ENCODE measurements around the gene C10orf105.
A peak's percentile ranks its signal among the peaks of the same experiment; 100 is the strongest.

C10orf105 gene

DNA sequence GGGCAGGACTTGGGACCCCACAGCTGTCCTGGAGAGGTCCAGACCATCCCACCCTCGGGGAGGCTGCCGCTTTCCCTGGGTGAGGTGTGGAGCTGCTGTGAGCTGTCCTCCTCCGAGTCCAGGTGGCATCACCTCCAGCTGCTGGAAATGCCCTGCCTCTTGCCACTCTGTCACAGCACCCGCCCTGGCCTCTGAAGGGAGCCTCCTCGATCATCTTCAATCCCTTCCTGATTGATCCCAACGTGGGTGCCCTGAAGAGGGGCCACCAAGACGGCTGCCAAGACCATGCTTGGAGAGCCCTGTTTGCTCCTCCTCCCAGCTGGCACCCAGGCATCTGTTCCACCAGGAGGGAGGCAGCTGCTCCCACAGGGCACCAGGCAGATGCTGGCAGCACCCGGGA is 4.6 kb downstream of the C10orf105 start:
- H3K27me3 ChIP-seq (ENCODE audit: control insufficient read depth, insufficient read depth, low read length) = no peaks in the 10 kb centered on the region
- no peak for DNase-seq (ENCODE audit: low read depth, low spot score)
- H3K27ac ChIP-seq (ENCODE audit: low read length) = no peak overlapping the region
- no peaks in the 10 kb centered on the region for H3K9me3 ChIP-seq (ENCODE audit: control insufficient read depth, insufficient read depth, low read length)
- H3K4me3 ChIP-seq (ENCODE audit: low read length) = no peak overlapping the region
- no peaks in the 10 kb centered on the region for H3K36me3 ChIP-seq (ENCODE audit: control insufficient read depth, insufficient read depth, low read length)
- no CpG with 5 or more reads among the region's 8 CpGs for WGBS (ENCODE audit: insufficient coverage, insufficient read length)
- peaks cover 8% of the 10 kb centered on the region for H3K4me1 ChIP-seq (ENCODE audit: control insufficient read depth, insufficient read depth, low read length)

DNA sequence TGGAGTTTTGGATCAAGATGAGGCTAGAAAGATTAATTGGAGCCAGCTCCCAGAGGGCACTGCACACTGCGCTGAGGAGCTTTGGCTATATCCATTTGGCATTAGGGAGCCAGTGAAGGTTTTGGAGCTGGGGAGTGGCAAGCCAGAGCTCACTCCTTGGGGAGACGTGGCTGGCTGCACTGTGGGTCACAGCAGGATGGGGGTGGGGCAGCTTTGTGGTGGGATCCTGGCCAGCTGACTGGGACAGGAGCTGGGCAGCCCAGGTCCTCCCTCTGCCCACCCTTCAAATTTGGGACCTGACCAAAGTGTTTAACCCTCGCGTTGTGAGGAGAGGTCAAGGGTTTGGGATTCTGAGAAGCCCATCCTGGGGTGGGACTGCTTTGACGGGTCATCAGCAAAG is 5.0 kb downstream of the C10orf105 start:
- H3K9me3 ChIP-seq (ENCODE audit: control insufficient read depth, insufficient read depth, low read length) = no peaks in the 10 kb centered on the region
- H3K27me3 ChIP-seq (ENCODE audit: control insufficient read depth, insufficient read depth, low read length) = no peaks in the 10 kb centered on the region
- DNase-seq (ENCODE audit: low read depth, low spot score) = no peak
- no peak overlapping the region for H3K27ac ChIP-seq (ENCODE audit: low read length)
- no peaks in the 10 kb centered on the region for H3K36me3 ChIP-seq (ENCODE audit: control insufficient read depth, insufficient read depth, low read length)
- H3K4me1 ChIP-seq (ENCODE audit: control insufficient read depth, insufficient read depth, low read length) = peaks cover 6% of the 10 kb centered on the region
- WGBS (ENCODE audit: insufficient coverage, insufficient read length) = no CpG with 5 or more reads among the region's 5 CpGs
- no peak overlapping the region for H3K4me3 ChIP-seq (ENCODE audit: low read length)

DNA sequence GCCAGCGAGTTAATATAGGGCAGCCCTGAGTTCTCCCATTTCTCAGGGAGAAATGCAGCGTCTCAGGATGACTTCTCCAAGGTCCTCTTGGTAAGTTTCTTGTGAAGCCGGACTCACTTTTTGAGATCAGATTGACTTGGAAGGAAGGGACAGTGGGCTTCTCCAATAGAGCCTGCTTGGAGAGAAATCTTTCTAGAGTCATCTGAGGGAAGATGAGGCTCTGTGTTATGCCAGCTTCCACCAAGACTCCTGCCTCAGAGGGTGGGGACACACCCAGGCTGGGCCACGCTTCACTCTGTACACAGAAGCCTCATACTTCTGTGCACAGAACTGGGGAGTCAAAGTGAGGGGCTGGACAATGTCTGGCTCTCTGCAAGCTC is 5.6 kb downstream of the C10orf105 start:
- H3K4me3 ChIP-seq (ENCODE audit: low read length) = no peak overlapping the region
- DNase-seq (ENCODE audit: low read depth, low spot score) = no peak
- H3K36me3 ChIP-seq (ENCODE audit: control insufficient read depth, insufficient read depth, low read length) = no peaks in the 10 kb centered on the region
- H3K4me1 ChIP-seq (ENCODE audit: control insufficient read depth, insufficient read depth, low read length) = peaks cover 2% of the 10 kb centered on the region
- no peak overlapping the region for H3K27ac ChIP-seq (ENCODE audit: low read length)
- no peaks in the 10 kb centered on the region for H3K27me3 ChIP-seq (ENCODE audit: control insufficient read depth, insufficient read depth, low read length)
- WGBS (ENCODE audit: insufficient coverage, insufficient read length) = no CpG with 5 or more reads among the region's 4 CpGs
- H3K9me3 ChIP-seq (ENCODE audit: control insufficient read depth, insufficient read depth, low read length) = no peaks in the 10 kb centered on the region

DNA sequence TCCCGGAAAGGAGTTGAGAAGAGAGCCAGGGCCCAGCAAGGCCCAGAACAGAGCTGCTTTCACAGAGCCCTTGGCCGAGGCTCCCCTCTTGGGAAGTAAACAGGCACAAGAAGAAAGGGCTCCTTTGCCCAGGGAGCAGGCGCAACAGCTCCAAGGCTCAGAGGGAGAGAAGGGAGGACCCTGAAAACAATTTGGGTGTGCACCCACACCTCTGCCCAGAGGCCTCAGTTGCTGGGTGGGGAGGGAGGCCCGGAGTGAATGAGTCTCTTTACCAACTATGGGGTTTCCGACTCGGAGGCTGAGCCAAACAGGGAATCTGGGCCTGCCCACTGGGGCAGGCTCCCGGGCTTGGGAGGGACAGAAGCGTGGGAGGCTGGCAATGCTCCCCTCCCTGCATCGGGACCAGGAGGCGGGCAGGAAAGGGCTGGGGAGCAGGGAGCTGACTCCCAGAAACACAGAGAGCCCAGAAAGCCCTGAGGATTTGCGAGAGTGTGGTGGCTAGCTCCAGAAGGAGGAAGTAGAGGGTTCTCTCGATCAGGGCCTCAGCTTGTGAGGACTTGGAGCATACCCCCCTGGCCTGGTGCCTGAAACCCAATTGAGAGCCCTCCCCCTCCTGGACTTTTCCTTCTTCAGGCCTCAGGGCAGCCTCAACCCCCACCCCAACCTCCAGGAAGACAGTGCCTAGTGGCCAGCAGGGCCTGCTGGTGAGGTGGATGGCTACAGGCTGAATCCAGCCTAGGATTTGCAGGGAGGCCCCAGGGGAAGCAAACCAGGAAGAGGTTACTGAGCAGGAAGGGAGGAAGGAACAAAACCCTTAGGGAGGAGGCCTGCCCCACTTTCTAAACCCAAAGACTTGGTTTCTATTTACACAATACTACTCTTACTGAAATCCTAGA is 6.2 kb downstream of the C10orf105 start:
- no peak for DNase-seq (ENCODE audit: low read depth, low spot score)
- H3K4me1 ChIP-seq (ENCODE audit: control insufficient read depth, insufficient read depth, low read length) = 0 out of 2 replicates have a peak, but pooled peaks cover 2% of the 10 kb centered on the region
- WGBS (ENCODE audit: insufficient coverage, insufficient read length) = no CpG with 5 or more reads among the region's 12 CpGs

DNA sequence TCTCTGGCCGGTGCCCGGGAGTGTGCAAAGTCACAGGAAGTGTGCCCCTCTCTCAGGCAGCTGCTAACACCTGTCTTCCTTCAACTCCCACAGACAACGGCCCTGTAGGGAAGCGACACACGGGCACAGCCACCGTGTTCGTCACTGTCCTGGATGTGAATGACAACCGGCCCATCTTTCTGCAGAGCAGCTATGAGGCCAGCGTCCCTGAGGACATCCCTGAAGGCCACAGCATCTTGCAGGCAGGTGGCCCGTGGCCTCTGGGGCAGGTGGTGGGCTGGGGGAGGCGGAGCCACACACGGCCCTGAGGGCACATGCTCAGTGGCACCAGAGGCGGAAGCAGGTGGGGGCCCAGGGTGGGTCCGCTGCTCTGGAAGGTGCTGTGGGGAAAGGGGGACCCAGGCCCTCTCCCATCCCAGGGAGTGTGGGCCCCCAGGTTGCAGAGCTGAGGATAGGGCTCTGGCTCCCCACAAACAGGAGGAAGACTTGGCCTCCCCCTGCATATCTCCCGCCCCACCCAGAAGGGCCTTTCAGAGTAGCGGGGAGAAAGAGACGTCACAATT is 6.9 kb downstream of the C10orf105 start:
- no peak overlapping the region for H3K27ac ChIP-seq (ENCODE audit: low read length)
- H3K27me3 ChIP-seq (ENCODE audit: control insufficient read depth, insufficient read depth, low read length) = no peaks in the 10 kb centered on the region
- H3K9me3 ChIP-seq (ENCODE audit: control insufficient read depth, insufficient read depth, low read length) = no peaks in the 10 kb centered on the region
- 0 out of 2 replicates have a peak, but pooled peaks cover 2% of the 10 kb centered on the region for H3K4me1 ChIP-seq (ENCODE audit: control insufficient read depth, insufficient read depth, low read length)
- no peaks in the 10 kb centered on the region for H3K36me3 ChIP-seq (ENCODE audit: control insufficient read depth, insufficient read depth, low read length)
- H3K4me3 ChIP-seq (ENCODE audit: low read length) = no peak overlapping the region
- no CpG with 5 or more reads among the region's 17 CpGs for WGBS (ENCODE audit: insufficient coverage, insufficient read length)
- no peak for DNase-seq (ENCODE audit: low read depth, low spot score)

More for the DNA sequence above, 6.2 kb downstream of the C10orf105 start:
- no peak overlapping the region for H3K27ac ChIP-seq (ENCODE audit: low read length)
- no peaks in the 10 kb centered on the region for H3K36me3 ChIP-seq (ENCODE audit: control insufficient read depth, insufficient read depth, low read length)
- H3K27me3 ChIP-seq (ENCODE audit: control insufficient read depth, insufficient read depth, low read length) = no peaks in the 10 kb centered on the region
- no peak overlapping the region for H3K4me3 ChIP-seq (ENCODE audit: low read length)
- H3K9me3 ChIP-seq (ENCODE audit: control insufficient read depth, insufficient read depth, low read length) = no peaks in the 10 kb centered on the region

DNA sequence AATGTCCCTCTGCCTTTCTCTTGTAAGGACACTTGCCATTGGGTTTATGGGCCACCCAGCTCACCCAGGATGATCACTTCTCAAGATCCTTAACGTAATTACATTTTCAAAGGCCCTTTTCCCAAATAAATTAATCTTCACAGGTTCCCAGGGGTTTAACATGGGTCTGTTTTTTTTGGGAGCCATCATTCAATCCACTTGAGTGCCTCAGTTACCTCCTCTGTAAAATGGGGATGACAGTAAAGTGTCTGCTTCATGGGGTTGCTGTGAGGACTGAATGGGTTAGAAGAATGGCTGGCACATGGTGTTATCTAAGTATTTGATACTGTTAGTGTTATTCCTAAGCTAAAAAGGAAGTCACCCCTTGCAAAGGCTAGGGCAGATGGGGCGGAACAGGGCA is 7.4 kb downstream of the C10orf105 start:
- H3K4me1 ChIP-seq (ENCODE audit: control insufficient read depth, insufficient read depth, low read length) = 0 out of 2 replicates have a peak, but pooled peaks cover 2% of the 10 kb centered on the region
- no peaks in the 10 kb centered on the region for H3K27me3 ChIP-seq (ENCODE audit: control insufficient read depth, insufficient read depth, low read length)
- H3K4me3 ChIP-seq (ENCODE audit: low read length) = no peak overlapping the region
- H3K36me3 ChIP-seq (ENCODE audit: control insufficient read depth, insufficient read depth, low read length) = no peaks in the 10 kb centered on the region
- H3K9me3 ChIP-seq (ENCODE audit: control insufficient read depth, insufficient read depth, low read length) = no peaks in the 10 kb centered on the region
- WGBS (ENCODE audit: insufficient coverage, insufficient read length) = no CpG with 5 or more reads among the region's 2 CpGs
- no peak for DNase-seq (ENCODE audit: low read depth, low spot score)
- H3K27ac ChIP-seq (ENCODE audit: low read length) = no peak overlapping the region

DNA sequence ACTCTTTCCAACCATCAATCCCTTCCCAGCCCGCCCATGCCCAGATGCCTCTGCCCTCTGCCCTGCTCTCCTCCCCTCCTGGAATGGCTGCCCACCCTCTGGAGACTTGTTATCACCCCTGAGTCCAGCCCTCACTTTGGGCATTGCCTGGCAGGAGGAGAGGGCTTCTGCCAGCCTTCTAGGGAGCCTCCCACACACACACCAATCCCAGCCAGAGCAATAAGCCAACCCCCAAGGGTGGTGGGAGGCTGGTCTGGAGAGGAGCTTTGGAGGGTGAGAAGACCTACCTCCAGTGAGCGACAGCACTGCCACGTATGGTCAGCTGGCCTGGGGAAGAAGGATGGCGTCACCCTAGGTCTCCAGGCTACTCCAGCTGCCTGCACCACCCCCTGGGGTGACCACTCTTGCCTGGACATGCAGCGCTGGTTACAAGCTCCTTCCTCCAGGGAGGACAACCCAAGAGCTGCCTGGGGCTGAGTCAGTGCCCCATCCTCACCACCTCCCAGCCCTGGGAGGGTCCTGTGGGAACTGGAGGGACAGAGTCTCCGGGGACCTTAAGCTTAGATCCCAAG is 8.4 kb downstream of the C10orf105 start:
- Histone ChIP-seq H3K36me3 (ENCODE audit: control insufficient read depth, insufficient read depth, low read length) (no peaks in the 10 kb centered on the region), H3K27me3 (ENCODE audit: control insufficient read depth, insufficient read depth, low read length) (no peaks in the 10 kb centered on the region), H3K4me3 (ENCODE audit: low read length) (no peak overlapping the region), H3K9me3 (ENCODE audit: control insufficient read depth, insufficient read depth, low read length) (no peaks in the 10 kb centered on the region), H3K4me1 (ENCODE audit: control insufficient read depth, insufficient read depth, low read length) (0 out of 2 replicates have a peak, but pooled peaks cover 2% of the 10 kb centered on the region), H3K27ac (ENCODE audit: low read length) (no peak overlapping the region)
- no peak for DNase-seq (ENCODE audit: low read depth, low spot score)
- WGBS (ENCODE audit: insufficient coverage, insufficient read length) = no CpG with 5 or more reads among the region's 6 CpGs

DNA sequence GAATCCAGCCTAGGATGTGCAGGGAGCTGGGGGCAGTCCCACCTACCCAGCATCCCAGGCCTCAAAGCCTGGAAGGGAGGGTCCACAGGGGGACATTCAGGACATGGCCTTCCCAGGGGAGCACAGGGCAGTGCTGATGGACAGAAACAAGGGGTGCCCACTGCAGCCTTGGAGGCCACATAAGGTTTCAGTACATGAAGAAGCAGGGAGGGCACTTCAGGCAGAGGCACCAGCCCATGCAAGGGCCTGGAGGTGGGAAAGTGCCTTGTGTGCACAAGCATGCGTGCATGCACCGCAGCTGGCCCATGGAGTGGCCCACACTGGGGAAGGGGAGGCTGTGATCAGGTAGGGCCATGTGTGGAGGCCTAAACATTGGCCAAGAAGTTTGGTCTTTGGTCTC is 9.1 kb downstream of the C10orf105 start:
- DNase-seq (ENCODE audit: low read depth, low spot score) = no peak
- H3K27me3 ChIP-seq (ENCODE audit: control insufficient read depth, insufficient read depth, low read length) = no peaks in the 10 kb centered on the region
- no peaks in the 10 kb centered on the region for H3K36me3 ChIP-seq (ENCODE audit: control insufficient read depth, insufficient read depth, low read length)
- H3K9me3 ChIP-seq (ENCODE audit: control insufficient read depth, insufficient read depth, low read length) = no peaks in the 10 kb centered on the region
- H3K4me1 ChIP-seq (ENCODE audit: control insufficient read depth, insufficient read depth, low read length) = 0 out of 2 replicates have a peak, but pooled peaks cover 2% of the 10 kb centered on the region
- no peak overlapping the region for H3K4me3 ChIP-seq (ENCODE audit: low read length)
- no CpG with 5 or more reads among the region's 2 CpGs for WGBS (ENCODE audit: insufficient coverage, insufficient read length)
- no peak overlapping the region for H3K27ac ChIP-seq (ENCODE audit: low read length)

DNA sequence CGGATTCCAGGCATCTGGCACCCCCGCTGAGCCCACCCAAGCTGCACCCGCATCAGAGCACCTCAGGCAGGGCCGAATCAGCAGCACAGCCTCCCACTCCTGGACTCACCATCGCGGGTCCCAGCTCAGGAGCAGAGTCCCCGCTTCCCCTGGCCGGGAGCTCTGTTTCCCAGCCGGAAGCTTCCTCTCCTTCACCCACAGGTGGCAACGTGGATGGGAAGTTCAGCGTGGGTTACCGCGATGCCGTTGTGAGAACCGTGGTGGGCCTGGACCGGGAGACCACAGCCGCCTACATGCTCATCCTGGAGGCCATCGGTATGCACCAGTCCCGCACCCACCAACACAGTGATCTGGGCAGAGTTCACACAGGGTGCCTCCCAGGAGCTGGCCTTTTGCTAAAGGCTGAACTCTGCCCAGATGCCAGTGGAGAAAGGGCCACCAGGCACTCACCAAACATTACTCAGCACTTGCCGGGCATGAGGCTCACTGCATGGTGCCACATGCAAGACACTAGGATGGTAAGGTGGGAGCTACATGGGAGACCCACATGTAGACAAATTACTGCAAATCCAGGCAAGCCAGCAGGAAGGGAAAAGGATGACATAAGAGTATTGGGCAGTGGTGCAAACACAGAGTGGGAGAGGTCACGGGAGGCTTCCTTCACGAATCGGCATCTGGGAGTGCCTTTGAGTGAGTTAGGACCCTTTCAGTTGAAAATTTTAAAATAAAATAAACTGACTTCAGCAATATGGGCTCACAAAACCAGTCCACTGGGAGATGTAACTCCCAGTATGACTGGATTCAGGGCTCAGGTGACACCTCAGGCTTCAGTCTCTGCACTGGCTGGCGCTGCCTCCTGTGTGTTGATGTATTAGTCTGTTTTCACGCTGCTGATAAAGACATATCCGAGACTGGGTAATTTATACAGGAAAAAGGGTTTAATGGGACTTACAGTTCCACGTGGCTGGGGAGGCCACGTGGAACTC is 10.4 kb downstream of the C10orf105 start:
- Histone ChIP-seq H3K4me3 (ENCODE audit: low read length) (no peak overlapping the region), H3K4me1 (ENCODE audit: control insufficient read depth, insufficient read depth, low read length) (0 out of 2 replicates have a peak, but pooled peaks cover 2% of the 10 kb centered on the region), H3K36me3 (ENCODE audit: control insufficient read depth, insufficient read depth, low read length) (no peaks in the 10 kb centered on the region), H3K9me3 (ENCODE audit: control insufficient read depth, insufficient read depth, low read length) (no peaks in the 10 kb centered on the region), H3K27me3 (ENCODE audit: control insufficient read depth, insufficient read depth, low read length) (no peaks in the 10 kb centered on the region), H3K27ac (ENCODE audit: low read length) (no peak overlapping the region)
- no peak for DNase-seq (ENCODE audit: low read depth, low spot score)
- no CpG with 5 or more reads among the region's 28 CpGs for WGBS (ENCODE audit: insufficient coverage, insufficient read length)

DNA sequence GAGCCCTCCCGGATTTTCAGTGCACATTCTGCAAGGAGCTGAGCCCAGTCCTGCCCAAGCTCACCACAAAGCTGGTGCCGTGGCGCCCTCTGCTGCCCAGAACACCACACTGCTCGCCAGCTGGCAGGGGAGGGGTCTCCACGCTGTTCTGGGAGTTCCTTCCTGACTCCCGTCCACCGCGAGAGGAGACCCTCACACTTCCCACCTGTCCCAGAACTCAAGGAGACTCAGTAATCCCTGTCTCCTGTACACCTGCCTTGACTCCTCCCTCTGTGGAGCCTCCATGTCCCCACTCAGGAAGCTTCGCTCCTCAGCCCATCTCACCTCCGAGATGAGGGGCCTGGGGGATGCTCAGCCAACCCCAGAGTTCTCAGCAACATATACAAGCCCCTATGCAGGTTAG is 11.3 kb downstream of the C10orf105 start:
- peak; percentile 67 for DNase-seq (ENCODE audit: low read depth, low spot score)
- Histone ChIP-seq H3K4me1 (ENCODE audit: control insufficient read depth, insufficient read depth, low read length) (0 out of 2 replicates have a peak, but pooled peaks cover under 1% of the 10 kb centered on the region), H3K27me3 (ENCODE audit: control insufficient read depth, insufficient read depth, low read length) (no peaks in the 10 kb centered on the region), H3K4me3 (ENCODE audit: low read length) (no peak overlapping the region), H3K36me3 (ENCODE audit: control insufficient read depth, insufficient read depth, low read length) (no peaks in the 10 kb centered on the region), H3K9me3 (ENCODE audit: control insufficient read depth, insufficient read depth, low read length) (no peaks in the 10 kb centered on the region), H3K27ac (ENCODE audit: low read length) (no peak overlapping the region)
- no CpG with 5 or more reads among the region's 10 CpGs for WGBS (ENCODE audit: insufficient coverage, insufficient read length)
